Thyroid gland (tissue), 4 donors: ENCODE data around the gene L1TD1. TPM values are rescaled to one million over a fixed set of nuclear protein-coding genes. Genes with fewer than 3 reads are reported as not detected.
"Not testable (repeated sequence)": the region's sequence is repeated elsewhere in the genome, so short reads cannot be mapped to it uniquely, and the experiment has no call there.

Source experiments
- DNase-seq, 2 donors: peaks; one replicate each; pipeline ENCODE4 v3.0.0-alpha.2; 2019
- H3K27ac ChIP-seq, 3 donors: fragments of 200-600 bp; sonication (generic); 1 replicate in 2 of 3; 2 replicates in 1 of 3; pipeline ENCODE4 v1.5.1; 2016 to 2019; ENCODE audit warnings: mild to moderate bottlenecking in 1 of 3, moderate library complexity in 1 of 3
- H3K27me3 ChIP-seq: fragments of 200-600 bp; sonication (generic); one replicate; pipeline ENCODE4 v1.5.1; 2019
- H3K36me3 ChIP-seq, 2 donors: fragments of 200-600 bp; sonication (generic); one replicate each; pipeline ENCODE4 v1.5.1; 2016 to 2019
- H3K4me1 ChIP-seq, 2 donors: fragments of 200-600 bp; sonication (generic); one replicate each; pipeline ENCODE4 v1.5.1; 2017 to 2019
- H3K4me3 ChIP-seq, 3 donors: fragments of 200-600 bp; sonication (generic); replicated peaks in 1 of 3; 1 replicate in 2 of 3; 2 replicates in 1 of 3; pipeline ENCODE4 v1.5.1; 2016; ENCODE audit warnings: mild to moderate bottlenecking in 1 of 3
- H3K9me3 ChIP-seq: fragments of 200-600 bp; sonication (generic); one replicate; pipeline ENCODE4 v1.5.1; 2017
- CTCF ChIP-seq, 6 experiments: fragments of 200-600 bp in 3 of 6; fragments of 450-650 bp in 3 of 6; sonication (generic) in 3 of 6; IDR thresholded peaks; one replicate each; pipeline ENCODE4 v1.5.1; 2016 to 2019; ENCODE audit warnings: antibody characterized with exemption in 6 of 6, mild to moderate bottlenecking in 2 of 6, inconsistent platforms in 1 of 6, moderate library complexity in 1 of 6
- POLR2A ChIP-seq, 2 donors: fragments of 450-650 bp; IDR thresholded peaks; one replicate each; pipeline ENCODE4 v1.6.1; 2017; ENCODE audit warnings: antibody characterized with exemption in 2 of 2, mild to moderate bottlenecking in 2 of 2, moderate library complexity in 1 of 2
- WGBS, 2 donors: methylation state at CpG; one replicate each; pipeline ENCODE4 v1.1.5; 2017; 5-methylcytosine and 5-hydroxymethylcytosine counted together
- intact Hi-C: fragments of 100-400 bp; cut with DNase I; formaldehyde crosslinking; loops from one replicate; pipeline ENCODE4 v1.15.1; 2023
- total RNA-seq, 4 donors: library from RNA; depleted of rRNA; stranded (reverse); fragments of >200 nt; gene quantifications; one replicate each; pipeline ENCODE4 v1.2.3, GENCODE V29; 2016

The L1TD1 gene
- total RNA-seq, 4 donors from 2014 or later = 0.11 to 1.1 (median 0.60) TPM

GRCh38 chr1:62210960-62211359 is 16.3 kb downstream of the L1TD1 start:
- Histone ChIP-seq H3K4me1 (no peaks in the 10 kb centered on the region), H3K36me3 (no peaks in the 10 kb centered on the region), H3K9me3 (no peaks in the 10 kb centered on the region), H3K4me3 (no peak overlapping the region), H3K27ac (no peak overlapping the region), H3K27me3 (no peaks in the 10 kb centered on the region)
- WGBS, 2 donors = 96 to 98% methylated on average over 1 of the region's 1 CpG
- TF ChIP-seq POLR2A (IDR thresholded peaks at IDR 0.05) = no peak
- no peak for TF ChIP-seq CTCF (IDR thresholded peaks at IDR 0.05)
- intact Hi-C loops = no loop called here
- DNase-seq = no peak

GRCh38 chr1:62212411-62212810 is 17.8 kb downstream of the L1TD1 start:
- WGBS, 2 donors = 95% methylated on average over 6 of the region's 6 CpGs
- H3K36me3 ChIP-seq = no peaks in the 10 kb centered on the region
- H3K27ac ChIP-seq = no peak overlapping the region
- intact Hi-C loops = no loop called here
- H3K9me3 ChIP-seq = no peaks in the 10 kb centered on the region
- no peaks in the 10 kb centered on the region for H3K27me3 ChIP-seq
- no peaks in the 10 kb centered on the region for H3K4me1 ChIP-seq
- no peak overlapping the region for H3K4me3 ChIP-seq
- no peak for TF ChIP-seq POLR2A (IDR thresholded peaks at IDR 0.05)
- no peak for DNase-seq

- no peak for DNase-seq
Observed at GRCh38 chr1:62213075-62213914, 18.6 kb downstream of the L1TD1 start.

GRCh38 chr1:62218604-62219003 is 24.0 kb downstream of the L1TD1 start:
- no peak overlapping the region for H3K4me3 ChIP-seq
- no peak overlapping the region for H3K27ac ChIP-seq
- H3K36me3 ChIP-seq = no peaks in the 10 kb centered on the region
- intact Hi-C loops = no loop called here
- no peaks in the 10 kb centered on the region for H3K9me3 ChIP-seq
- H3K4me1 ChIP-seq = no peaks in the 10 kb centered on the region
- DNase-seq = no peak
- H3K27me3 ChIP-seq = no peaks in the 10 kb centered on the region
- TF ChIP-seq CTCF (IDR thresholded peaks at IDR 0.05) = no peak
- no peak for TF ChIP-seq POLR2A (IDR thresholded peaks at IDR 0.05)
- WGBS, 2 donors = 81 to 83% methylated on average over 2 of the region's 2 CpGs

More at GRCh38 chr1:62213075-62213914, 18.6 kb downstream of the L1TD1 start:
- H3K27ac ChIP-seq = no peak overlapping the region
- H3K36me3 ChIP-seq = no peaks in the 10 kb centered on the region
- H3K9me3 ChIP-seq = no peaks in the 10 kb centered on the region
- WGBS, 2 donors = 89 to 90% methylated on average over 6 of the region's 6 CpGs
- H3K4me1 ChIP-seq = no peaks in the 10 kb centered on the region
- no peaks in the 10 kb centered on the region for H3K27me3 ChIP-seq
- no peak overlapping the region for H3K4me3 ChIP-seq
- TF ChIP-seq POLR2A (IDR thresholded peaks at IDR 0.05) (no peak), CTCF (IDR thresholded peaks at IDR 0.05) (no peak)
- intact Hi-C loops = no loop called here

GRCh38 chr1:62220456-62220855 is 25.8 kb downstream of the L1TD1 start:
- intact Hi-C loops, H3K27ac ChIP-seq, H3K27me3 ChIP-seq, H3K4me1 ChIP-seq, H3K4me3 ChIP-seq, H3K36me3 ChIP-seq, DNase-seq, H3K9me3 ChIP-seq: not testable (repeated sequence)
- WGBS, 2 donors = 82 to 87% methylated on average over 9 of the region's 9 CpGs

- Histone ChIP-seq H3K36me3 (no peaks in the 10 kb centered on the region), H3K4me1 (no peaks in the 10 kb centered on the region), H3K4me3 (no peak overlapping the region), H3K27me3 (no peaks in the 10 kb centered on the region), H3K27ac (no peak overlapping the region), H3K9me3 (no peaks in the 10 kb centered on the region)
- TF ChIP-seq CTCF (IDR thresholded peaks at IDR 0.05) (no peak), POLR2A (IDR thresholded peaks at IDR 0.05) (no peak)
- no peak for DNase-seq
- 95 to 100% methylated on average over 1 of the region's 1 CpG for WGBS, 2 donors
- intact Hi-C loops = no loop called here
Observed at GRCh38 chr1:62221171-62221570, 26.5 kb downstream of the L1TD1 start.
